GM21786 (cell line): ENCODE results near the gene DNAH6.

Experiments
- ATAC-seq: cut with Tn5 transposase; IDR thresholded peaks from one replicate; pipeline ENCODE4 v1.9.1; 2021; ENCODE audit not compliant: unreplicated experiment

The DNAH6 gene

DNA sequence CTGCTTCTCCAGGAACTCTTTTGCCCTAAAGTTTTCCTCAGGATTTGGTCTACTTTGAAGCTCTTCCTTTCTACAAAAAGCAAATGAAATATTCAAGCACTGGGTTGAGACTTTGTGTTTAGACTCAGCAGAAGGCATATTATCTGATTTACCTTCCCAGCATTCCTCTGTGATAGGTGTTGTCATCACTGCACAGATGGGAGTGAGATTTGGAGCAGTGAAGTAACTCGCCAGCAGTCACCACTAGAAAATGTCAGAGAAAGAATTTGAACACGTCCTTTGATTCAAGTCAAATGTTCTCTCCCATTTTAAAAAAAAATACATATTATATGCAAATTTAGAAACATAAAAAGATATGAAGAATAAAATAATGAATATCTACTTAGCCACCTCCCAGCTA, 112.2 kb downstream of the DNAH6 start:
- ATAC-seq = no peak

DNA sequence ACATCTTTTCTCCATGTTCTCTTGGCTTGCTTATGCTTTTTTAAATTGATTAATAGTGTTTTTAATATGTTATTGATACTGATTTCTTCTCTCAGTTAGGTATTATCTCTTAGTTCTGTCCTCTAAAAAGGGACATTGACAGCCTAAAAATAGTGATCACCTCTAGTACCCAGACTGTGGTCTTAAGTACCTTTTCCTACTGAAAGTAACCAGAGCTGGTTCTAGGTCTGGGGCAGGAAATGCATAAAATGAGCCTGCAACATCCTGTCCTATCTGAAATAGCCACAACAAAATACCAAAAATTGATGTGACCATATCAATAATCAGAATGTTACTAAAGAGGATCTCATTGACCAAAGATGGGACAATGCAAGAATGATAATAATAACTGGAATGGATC, 113.3 kb downstream of the DNAH6 start:
- no peak for ATAC-seq

DNA sequence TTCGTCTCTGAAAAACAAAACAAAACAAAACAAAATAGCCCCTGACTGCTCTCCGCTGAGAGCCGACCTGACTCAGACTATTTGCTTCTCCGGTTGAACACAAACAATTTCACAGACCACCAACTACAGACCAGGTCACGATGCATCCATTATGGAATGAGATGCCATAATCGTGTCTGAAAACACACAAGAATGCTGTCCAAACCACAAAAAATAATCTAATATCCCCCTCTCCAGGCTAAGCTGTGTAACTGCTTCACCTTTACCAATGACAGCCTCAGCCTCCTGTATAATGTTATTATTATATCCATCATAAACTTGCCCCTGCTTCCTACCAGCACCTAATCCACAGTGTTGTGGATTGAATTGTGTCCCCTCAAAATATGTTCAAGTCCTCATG, 114.7 kb downstream of the DNAH6 start:
- ATAC-seq = no peak

- no peak for ATAC-seq
Measured at GRCh38 chr2:84631985-84632384, 115.7 kb downstream of the DNAH6 start.

DNA sequence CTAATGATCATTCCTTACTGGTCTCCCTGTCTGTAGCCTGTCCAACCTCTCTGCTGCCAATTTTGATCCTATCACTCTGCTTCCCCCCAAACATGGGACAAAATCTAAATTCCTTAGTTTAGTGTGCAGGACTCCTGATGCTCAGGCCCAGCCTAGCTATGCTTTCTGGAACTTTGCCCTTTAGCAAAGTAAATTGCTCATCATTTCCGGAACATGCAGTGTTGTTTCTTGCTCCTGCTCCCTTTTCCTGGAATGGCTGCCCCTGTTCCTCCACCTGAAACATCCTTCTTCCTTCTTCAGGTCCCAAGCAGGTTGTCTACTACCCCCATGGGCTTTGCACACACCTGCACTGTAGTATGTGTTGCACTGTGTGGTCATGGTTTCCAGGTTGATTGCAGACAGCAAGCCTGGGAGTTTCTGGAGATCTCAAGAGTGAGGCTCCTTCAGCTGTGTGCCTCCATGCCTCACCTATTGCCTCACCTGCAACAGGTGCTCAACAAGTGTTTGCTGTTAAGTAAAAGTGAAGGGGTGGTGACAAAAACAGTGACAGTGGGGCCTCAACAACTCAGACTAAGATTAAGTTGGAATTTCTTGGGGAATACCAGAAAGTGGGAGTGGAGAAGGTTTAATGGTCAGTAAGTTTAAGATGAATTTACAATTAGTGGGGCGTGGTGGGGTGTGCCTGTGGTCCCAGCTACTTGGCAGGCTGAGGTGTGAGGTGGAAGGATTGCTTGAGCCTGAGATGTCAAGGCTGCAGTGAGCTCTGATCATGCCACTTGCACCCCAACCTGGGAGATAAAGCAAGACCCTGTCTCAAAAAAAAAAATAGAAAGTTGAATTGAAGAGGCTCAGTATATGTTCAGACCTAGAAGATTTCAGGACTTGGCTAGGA, 120.0 kb downstream of the DNAH6 start:
- ATAC-seq = no peak

- no peak for ATAC-seq
Measured at GRCh38 chr2:84639751-84640150, 123.5 kb downstream of the DNAH6 start.

DNA sequence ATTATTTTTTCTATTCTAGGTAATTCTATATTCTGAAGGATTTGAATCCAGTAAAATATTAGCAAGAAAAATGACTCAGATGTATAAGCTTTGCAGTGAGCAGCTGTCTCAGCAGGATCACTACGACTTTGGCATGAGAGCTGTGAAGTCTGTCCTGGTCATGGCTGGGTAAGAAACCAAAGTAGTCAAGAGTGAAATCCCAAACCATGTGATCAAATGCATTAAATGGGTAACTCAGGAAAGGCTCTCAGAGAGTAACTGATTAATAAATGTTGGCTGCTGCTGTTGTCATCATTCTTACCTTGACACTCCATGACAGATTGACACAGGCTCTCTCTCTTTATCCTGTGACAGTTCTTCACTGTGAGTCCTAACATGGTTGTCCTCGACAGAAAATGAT, 124.1 kb downstream of the DNAH6 start:
- no peak for ATAC-seq

GRCh38 chr2:84641021-84641420, 124.7 kb downstream of the DNAH6 start:
- no peak for ATAC-seq

DNA sequence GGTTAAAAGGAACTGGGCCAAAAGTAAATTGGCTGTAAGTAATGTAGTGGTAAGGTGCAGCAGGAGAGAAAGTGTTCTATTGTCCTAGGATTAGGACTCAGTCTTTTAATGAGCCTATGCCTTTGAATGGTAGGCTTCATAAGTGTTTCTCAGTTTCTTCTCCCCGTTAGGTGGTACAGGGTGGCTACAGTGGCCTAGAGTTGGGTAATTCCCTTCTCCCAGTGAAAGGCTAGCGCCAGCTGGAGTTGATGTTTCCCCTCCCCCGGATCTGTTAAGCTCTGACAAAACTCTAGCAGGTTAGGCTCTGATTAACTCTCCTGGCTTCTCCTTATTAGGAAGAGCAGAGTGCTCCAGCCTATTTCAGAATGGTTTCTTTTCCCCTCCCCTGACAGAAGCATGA, 127.7 kb downstream of the DNAH6 start:
- ATAC-seq = no peak

GRCh38 chr2:84646514-84646913, 130.2 kb downstream of the DNAH6 start:
- no peak for ATAC-seq

DNA sequence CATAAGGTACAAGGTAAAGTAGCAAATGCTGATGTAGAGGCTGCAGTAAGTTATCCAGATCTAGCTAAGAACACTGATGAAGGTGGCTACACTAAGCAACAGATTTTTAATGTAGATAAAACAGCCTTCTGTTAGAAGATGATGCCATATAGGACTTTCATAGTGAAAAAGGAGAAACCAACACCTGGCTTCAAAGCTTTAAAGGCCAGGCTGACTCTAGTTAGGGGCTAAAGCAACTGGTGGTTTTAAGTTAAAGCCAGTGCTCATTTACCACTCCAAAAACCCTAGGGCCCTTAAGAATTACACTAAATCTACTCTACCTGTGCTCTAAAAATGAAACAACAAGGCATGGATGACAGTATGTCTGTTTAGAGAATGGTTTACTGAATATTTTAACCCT, 131.0 kb downstream of the DNAH6 start:
- ATAC-seq = no peak

- no peak for ATAC-seq
Measured at GRCh38 chr2:84649058-84649457, 132.8 kb downstream of the DNAH6 start.

DNA sequence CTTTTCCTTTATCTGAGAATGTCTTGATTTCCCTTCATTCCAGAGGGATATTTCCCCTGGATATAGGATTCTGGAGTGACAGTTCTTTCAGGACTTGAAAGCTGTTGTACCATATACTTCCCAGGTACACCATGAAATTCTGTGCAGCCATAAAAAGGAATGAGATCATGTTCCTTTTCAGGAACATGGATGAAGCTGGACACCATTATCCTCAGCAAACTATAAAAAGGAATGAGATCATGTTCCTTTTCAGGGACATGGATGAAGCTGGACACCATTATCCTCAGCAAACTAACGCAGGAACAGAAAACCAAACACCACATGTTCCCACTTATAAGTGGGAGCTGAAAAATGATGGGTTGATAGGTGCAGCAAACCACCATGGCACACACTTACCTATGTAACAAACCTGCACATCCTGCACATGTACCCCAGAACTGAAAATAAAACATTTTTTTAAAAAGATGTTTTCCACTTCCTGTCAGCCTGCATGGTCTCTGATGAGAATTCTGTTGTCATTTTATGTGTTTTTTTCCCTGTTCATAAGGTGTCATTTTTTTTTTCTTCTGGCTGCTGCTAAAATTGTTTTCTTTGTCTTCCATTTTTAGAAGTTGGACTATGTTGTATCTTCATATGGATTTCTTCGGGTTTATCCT, 133.3 kb downstream of the DNAH6 start:
- no peak for ATAC-seq

DNA sequence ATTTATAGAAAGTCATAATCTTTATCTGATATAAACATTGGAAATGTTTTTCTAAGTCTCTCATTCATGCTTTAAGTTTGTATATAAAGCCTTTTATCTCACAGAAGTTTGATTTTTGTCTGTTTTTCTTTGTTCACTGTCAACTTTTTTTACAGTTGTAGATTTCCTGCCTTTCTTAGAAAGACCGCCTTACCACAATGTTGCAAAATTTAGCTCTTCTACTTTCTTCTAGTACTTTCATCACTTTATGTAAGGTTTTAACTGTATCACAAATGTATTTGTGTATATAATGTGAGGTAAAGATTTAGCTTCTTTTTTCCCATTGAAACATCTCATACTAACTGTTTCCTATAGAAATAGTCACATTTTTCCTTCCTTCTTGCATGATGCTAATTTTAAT, 136.1 kb downstream of the DNAH6 start:
- no peak for ATAC-seq

DNA sequence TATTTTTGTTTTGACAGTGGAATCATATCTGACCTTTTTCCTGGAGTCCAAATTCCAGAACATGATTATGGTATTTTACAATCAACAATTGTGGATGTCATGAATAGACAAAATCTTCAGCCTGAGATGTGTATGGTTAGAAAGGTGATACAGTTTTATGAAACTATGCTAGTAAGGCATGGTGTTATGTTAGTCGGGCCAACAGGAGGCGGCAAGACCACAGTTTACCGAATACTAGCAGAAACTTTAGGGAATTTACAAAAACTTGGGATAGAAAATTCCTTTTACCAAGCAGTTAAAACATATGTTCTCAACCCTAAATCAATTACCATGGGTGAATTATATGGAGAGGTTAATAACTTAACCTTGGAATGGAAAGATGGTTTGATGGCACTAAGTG, 137.0 kb downstream of the DNAH6 start:
- no peak for ATAC-seq

DNA sequence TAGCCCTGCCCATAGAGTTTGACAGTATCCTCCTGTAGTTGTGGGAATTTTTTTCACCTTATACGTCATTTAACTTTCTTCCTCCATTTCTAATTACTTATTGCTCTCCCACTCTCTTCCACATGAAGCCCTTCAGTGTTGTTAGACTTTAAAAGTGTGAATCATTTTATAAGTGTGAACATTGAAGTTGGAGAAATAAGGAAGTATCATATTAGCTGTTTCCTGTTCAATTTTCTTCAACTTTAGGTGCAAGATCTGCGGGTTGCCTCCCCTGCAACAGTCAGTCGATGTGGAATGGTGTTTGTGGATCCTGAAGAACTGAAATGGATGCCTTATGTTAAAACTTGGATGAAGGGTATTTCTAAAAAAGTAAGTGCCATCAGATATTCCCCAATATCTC, 138.1 kb downstream of the DNAH6 start:
- ATAC-seq = no peak

DNA sequence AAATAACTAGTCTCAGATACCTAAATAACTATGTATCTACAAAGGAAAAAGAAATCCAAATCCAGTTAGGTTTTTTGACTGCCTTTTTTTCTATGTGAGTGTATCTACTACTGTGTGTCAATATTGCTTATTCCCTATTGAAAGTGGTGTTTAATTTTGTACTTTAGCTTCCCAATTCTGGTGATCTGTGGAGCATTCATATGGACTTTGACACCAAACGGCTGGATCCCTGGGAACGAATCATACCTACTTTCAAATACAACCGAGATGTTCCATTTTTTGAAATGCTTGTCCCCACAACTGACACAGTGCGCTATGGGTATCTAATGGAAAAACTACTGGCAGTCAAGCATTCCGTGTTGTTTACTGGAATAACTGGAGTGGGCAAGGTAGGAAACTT, 152.8 kb downstream of the DNAH6 start:
- no peak for ATAC-seq

- no peak for ATAC-seq
Measured at GRCh38 chr2:84674099-84674498, 157.8 kb downstream of the DNAH6 start.

- ATAC-seq = no peak
Measured at GRCh38 chr2:84674586-84674985, 158.3 kb downstream of the DNAH6 start.

GRCh38 chr2:84676295-84676694, 160.0 kb downstream of the DNAH6 start:
- no peak for ATAC-seq

GRCh38 chr2:84678214-84678613, 161.9 kb downstream of the DNAH6 start:
- ATAC-seq = no peak

GRCh38 chr2:84686783-84687476, 170.6 kb downstream of the DNAH6 start:
- ATAC-seq = no peak
